ENCODE data around the gene ISOC2. TPM values are rescaled to one million over a fixed set of nuclear protein-coding genes. Genes with fewer than 3 reads are reported as not detected.

Gene ISOC2
- total RNA-seq, 1 experiment from 2014 or later, result 72.2 TPM

DNA sequence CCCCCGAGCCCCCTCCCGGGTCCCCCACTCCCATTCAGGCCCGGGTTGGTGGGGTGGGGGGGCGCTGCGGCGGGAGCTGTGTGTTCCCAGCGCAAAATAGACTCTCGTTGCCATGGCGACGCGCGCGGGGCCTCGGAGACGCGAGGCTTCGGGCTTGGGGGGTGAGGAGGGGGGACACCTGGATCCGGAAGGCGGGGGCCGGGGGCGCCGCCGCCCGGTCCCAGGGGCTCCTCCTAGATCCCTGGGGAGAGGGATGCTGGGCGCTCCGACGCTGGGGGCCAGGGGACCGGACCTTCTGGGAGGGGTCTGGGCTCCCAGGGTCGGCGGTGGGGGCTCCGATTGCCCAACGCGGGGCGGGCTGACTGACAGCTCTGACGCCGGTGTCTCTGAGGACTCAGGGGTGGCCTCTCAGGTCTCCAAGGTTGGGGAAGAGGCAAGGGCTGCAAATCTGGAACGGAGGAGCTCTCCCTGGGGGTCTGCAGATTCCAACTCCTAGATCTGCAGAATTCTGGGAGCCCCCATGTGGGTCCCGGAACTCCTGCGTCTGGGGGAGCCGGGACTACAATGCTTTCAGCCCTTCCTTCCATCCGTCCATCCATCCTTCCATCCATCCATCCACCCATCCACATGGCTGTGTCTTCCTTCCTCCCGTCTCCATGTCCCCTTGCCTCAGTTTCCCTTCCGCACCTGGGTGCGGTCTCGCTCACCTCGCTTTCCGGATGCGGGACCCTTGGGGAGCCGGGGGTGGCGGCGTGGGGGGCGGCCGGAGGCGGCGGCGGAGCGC is 9.3 kb downstream of the ISOC2 start:
- no peak overlapping the region for H3K27ac Mint-ChIP-seq
- no peak overlapping the region for H2BK5ac ChIP-seq (ENCODE audit: insufficient read length, low read length)
- H3K79me2 ChIP-seq (ENCODE audit: insufficient read depth, low read length), result no peaks in the 10 kb centered on the region
- H3T11ph ChIP-seq (ENCODE audit: low read length), result no peak overlapping the region
- H2BK15ac ChIP-seq (ENCODE audit: low read depth, low read length), result no peak overlapping the region
- peaks cover 27% of the 10 kb centered on the region for H3K27me3 Mint-ChIP-seq (ENCODE audit: low read depth)
- H3K4me1 Mint-ChIP-seq, result peaks cover 3 to 13% of the 10 kb centered on the region in 2 experiments; a peak in 3 of 4 replicates
- no peak overlapping the region for H3K18ac ChIP-seq (ENCODE audit: insufficient read length, low read depth, low read length)
- peaks cover 13 to 18% (median 16%) of the 10 kb centered on the region in 3 experiments; a peak in 5 of 7 replicates for H3K36me3 Mint-ChIP-seq (ENCODE audit: insufficient read depth in 1 of 3, low read depth in 3 of 3)
- H4K91ac ChIP-seq (ENCODE audit: insufficient read length, low read depth, low read length), result no peak overlapping the region
- H2AFZ ChIP-seq (ENCODE audit: low read length), result no peak overlapping the region
- no peak overlapping the region for H3K56ac ChIP-seq (ENCODE audit: insufficient read length, low read depth, low read length)
- no peaks in the 10 kb centered on the region for H3K9me3 ChIP-seq (ENCODE audit: control insufficient read depth, low read depth, low read length)
- peak overlapping the region; percentile 86 for H3K4me2 ChIP-seq (ENCODE audit: insufficient read depth, insufficient read length, low read length)
- H3K27me3 ChIP-seq (ENCODE audit: insufficient read depth, low read length), result peaks cover 32% of the 10 kb centered on the region; the same call in 1 of the 2 replicates
- no peaks in the 10 kb centered on the region for H3K79me1 ChIP-seq (ENCODE audit: insufficient read depth, low read depth, low read length, poor library complexity, severe bottlenecking)
- no peak overlapping the region for H2AK5ac ChIP-seq (ENCODE audit: insufficient read length, low read length)
- H2BK12ac ChIP-seq (ENCODE audit: insufficient read length, low read depth, low read length), result no peak overlapping the region
- whole genome bisulfite sequencing (ENCODE audit: extremely low coverage, insufficient read length, low lambda C conversion rate), result no CpG with 5 or more reads among the region's 57 CpGs
- no peak overlapping the region for H4K5ac ChIP-seq (ENCODE audit: insufficient read length, low read depth, low read length)
- no peak overlapping the region for H3K23ac ChIP-seq (ENCODE audit: insufficient read length, low read depth, low read length)
- H3K27ac ChIP-seq (ENCODE audit: insufficient read length, low read depth, low read length), result no peak overlapping the region
- no peaks in the 10 kb centered on the region for H3K4me1 ChIP-seq (ENCODE audit: insufficient read depth, low read length)
- peak overlapping the region; percentile 60 to 87 for H3K4me3 Mint-ChIP-seq
- peaks cover 4% of the 10 kb centered on the region for H3K23me2 ChIP-seq (ENCODE audit: insufficient read length, low read depth, low read length, poor library complexity, severe bottlenecking)
- no peak overlapping the region for H3K4ac ChIP-seq (ENCODE audit: low read depth, low read length)
- no peak overlapping the region for H4K8ac ChIP-seq (replicated peaks; ENCODE audit: insufficient read length, low read depth, low read length)
- no peak overlapping the region for H3K14ac ChIP-seq (ENCODE audit: insufficient read depth, low read length)
- H2BK120ac ChIP-seq (ENCODE audit: low read depth, low read length, poor library complexity, severe bottlenecking), result no peak overlapping the region
- TF ChIP-seq, protein P1, sequence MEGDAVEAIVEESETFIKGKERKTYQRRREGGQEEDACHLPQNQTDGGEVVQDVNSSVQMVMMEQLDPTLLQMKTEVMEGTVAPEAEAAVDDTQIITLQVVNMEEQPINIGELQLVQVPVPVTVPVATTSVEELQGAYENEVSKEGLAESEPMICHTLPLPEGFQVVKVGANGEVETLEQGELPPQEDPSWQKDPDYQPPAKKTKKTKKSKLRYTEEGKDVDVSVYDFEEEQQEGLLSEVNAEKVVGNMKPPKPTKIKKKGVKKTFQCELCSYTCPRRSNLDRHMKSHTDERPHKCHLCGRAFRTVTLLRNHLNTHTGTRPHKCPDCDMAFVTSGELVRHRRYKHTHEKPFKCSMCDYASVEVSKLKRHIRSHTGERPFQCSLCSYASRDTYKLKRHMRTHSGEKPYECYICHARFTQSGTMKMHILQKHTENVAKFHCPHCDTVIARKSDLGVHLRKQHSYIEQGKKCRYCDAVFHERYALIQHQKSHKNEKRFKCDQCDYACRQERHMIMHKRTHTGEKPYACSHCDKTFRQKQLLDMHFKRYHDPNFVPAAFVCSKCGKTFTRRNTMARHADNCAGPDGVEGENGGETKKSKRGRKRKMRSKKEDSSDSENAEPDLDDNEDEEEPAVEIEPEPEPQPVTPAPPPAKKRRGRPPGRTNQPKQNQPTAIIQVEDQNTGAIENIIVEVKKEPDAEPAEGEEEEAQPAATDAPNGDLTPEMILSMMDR (conservative IDR thresholded peaks at IDR 0.05), result no peak
- no peak for DNase-seq
- no peak overlapping the region for H2BK20ac ChIP-seq (ENCODE audit: low read depth, low read length, poor library complexity, severe bottlenecking)
- no peaks in the 10 kb centered on the region; a peak in 1 of 5 replicates for H3K9me3 Mint-ChIP-seq
- H3K9ac ChIP-seq (ENCODE audit: extremely low read depth, insufficient read length, low read length), result no peak overlapping the region
- H4K20me1 ChIP-seq (ENCODE audit: control insufficient read depth, insufficient read depth, insufficient read length), result no peaks in the 10 kb centered on the region

Data from H9 (cell line).